Measurements from ENCODE around the gene ABCC4.

- TF ChIP-seq CTCF (conservative IDR thresholded peaks at IDR 0.05) (no peak), ZFX (IDR thresholded peaks at IDR 0.05) (no peak)
Measured at GRCh38 chr13:95236774-95237173, 64.5 kb downstream of the ABCC4 start.
